HUES6 (cell line): ENCODE measurements around the gene OSGEP.
"Not testable (repeated sequence)": the region's sequence is repeated elsewhere in the genome, so short reads cannot be mapped to it uniquely, and the experiment has no call there.

Source experiments
- H3K27ac ChIP-seq: 2 replicates; pipeline ENCODE4 v1.7.0; 2013; ENCODE audit warnings: low read depth, mild to moderate bottlenecking, low read length, inconsistent platforms
- H3K27me3 ChIP-seq: 2 replicates; pipeline ENCODE4 v1.6.1; 2013; ENCODE audit warnings: low read length; ENCODE audit not compliant: control insufficient read depth, insufficient read depth
- H3K36me3 ChIP-seq: 2 replicates; pipeline ENCODE4 v1.6.1; 2013; ENCODE audit warnings: low read length; ENCODE audit not compliant: control insufficient read depth, insufficient read depth
- H3K4me1 ChIP-seq: 2 replicates; pipeline ENCODE4 v1.6.1; 2013; ENCODE audit warnings: low read length; ENCODE audit not compliant: control insufficient read depth, insufficient read depth
- H3K4me3 ChIP-seq: 2 replicates; pipeline ENCODE4 v1.5.1; 2013; ENCODE audit warnings: low read depth, low read length
- H3K9ac ChIP-seq: one replicate; pipeline ENCODE4 v1.6.1; 2013; ENCODE audit warnings: mild to moderate bottlenecking, low read length
- H3K9me3 ChIP-seq: 2 replicates; pipeline ENCODE4 v1.6.1; 2013; ENCODE audit warnings: low read depth, low read length; ENCODE audit not compliant: control insufficient read depth, insufficient read depth

OSGEP gene

DNA sequence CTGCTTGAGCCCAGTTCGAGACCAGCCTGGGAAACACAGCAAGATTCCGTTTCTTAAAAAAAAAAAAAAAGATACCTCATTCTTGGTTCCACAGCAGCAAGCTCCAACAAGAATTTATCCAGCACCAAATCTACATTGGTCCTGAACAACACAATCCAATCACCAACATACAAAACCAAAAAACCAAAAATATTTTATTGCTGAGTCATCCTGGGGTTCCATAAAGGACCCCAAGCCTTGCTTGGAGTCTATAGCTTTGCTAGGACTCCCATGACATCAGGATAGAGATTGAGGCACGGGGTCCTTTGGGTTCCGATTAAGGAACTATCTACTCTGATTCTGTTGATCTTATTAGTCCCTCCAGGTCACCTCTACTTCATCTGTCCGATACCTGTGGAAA lies 7.7 kb downstream of the OSGEP start:
- Histone ChIP-seq H3K9me3 (peaks cover 5% of the 10 kb centered on the region; the same call in 1 of the 2 replicates), H3K27me3 (no peaks in the 10 kb centered on the region), H3K4me1 (no peaks in the 10 kb centered on the region), H3K36me3 (peaks cover 72% of the 10 kb centered on the region), H3K9ac (no peak overlapping the region), H3K27ac (peak overlapping the region; percentile 41; the same call in 1 of the 2 replicates), H3K4me3 (no peak overlapping the region)

DNA sequence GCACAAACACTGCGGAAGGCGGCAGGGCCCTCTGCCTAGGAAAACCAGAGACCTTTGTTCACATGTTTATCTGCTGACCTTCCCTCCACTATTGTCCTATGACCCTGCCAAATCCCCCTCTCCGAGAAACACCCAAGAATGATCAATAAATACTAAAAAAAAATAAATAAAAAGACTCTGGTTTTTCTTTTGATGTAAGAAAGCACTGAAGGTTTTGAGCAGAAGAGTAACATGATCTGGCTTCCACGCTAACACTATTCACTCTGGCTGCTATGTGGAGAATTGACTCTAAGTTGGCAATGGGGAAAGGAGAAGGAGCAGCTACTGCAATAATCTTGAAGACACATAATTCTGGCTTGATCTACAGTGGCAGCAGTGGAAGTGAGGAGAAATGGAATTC lies 11.0 kb downstream of the OSGEP start:
- not testable (repeated sequence) for H3K9ac ChIP-seq, H3K27ac ChIP-seq, H3K4me1 ChIP-seq, H3K9me3 ChIP-seq, H3K27me3 ChIP-seq, H3K4me3 ChIP-seq
- peaks cover 40% of the 10 kb centered on the region for H3K36me3 ChIP-seq

GRCh38 chr14:20441461-20441860 lies 13.2 kb downstream of the OSGEP start:
- Histone ChIP-seq H3K9me3 (peaks cover 5% of the 10 kb centered on the region; the same call in 1 of the 2 replicates), H3K9ac (no peak overlapping the region), H3K27ac (no peak overlapping the region), H3K4me1 (no peaks in the 10 kb centered on the region; the same call in 1 of the 2 replicates), H3K27me3 (no peaks in the 10 kb centered on the region), H3K36me3 (peaks cover 18% of the 10 kb centered on the region), H3K4me3 (no peak overlapping the region)

GRCh38 chr14:20440882-20441281 lies 13.7 kb downstream of the OSGEP start:
- no peak overlapping the region for H3K27ac ChIP-seq
- H3K27me3 ChIP-seq, result no peaks in the 10 kb centered on the region
- no peaks in the 10 kb centered on the region; the same call in 1 of the 2 replicates for H3K4me1 ChIP-seq
- peaks cover 12% of the 10 kb centered on the region for H3K36me3 ChIP-seq
- H3K4me3 ChIP-seq, result no peak overlapping the region
- no peak overlapping the region for H3K9ac ChIP-seq
- peaks cover 5% of the 10 kb centered on the region; the same call in 1 of the 2 replicates for H3K9me3 ChIP-seq

DNA sequence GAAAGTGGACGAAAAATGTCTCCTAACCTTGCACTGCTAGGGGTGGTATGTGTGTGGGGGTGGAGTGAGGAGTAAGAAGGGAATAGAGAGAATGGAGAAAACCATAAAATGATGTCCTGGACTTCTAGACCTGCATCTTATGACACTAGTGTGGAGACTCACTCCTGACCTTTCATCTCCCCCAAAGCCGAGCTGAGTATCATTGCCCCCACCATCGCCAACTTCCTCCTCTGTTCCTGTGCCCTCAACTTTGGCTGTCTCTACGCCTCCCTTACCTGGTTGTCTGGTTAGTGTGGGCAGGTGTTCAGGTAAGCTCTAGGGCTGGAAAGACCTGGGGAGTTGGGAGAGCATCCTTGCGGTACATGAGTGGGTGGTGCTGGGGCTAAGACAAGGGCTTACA lies 14.1 kb downstream of the OSGEP start:
- peaks cover 5% of the 10 kb centered on the region; the same call in 1 of the 2 replicates for H3K9me3 ChIP-seq
- H3K4me3 ChIP-seq, result no peak overlapping the region
- H3K36me3 ChIP-seq, result peaks cover 8% of the 10 kb centered on the region
- no peak overlapping the region for H3K27ac ChIP-seq
- H3K27me3 ChIP-seq, result no peaks in the 10 kb centered on the region
- H3K9ac ChIP-seq, result no peak overlapping the region
- peaks cover 4% of the 10 kb centered on the region; the same call in 1 of the 2 replicates for H3K4me1 ChIP-seq

DNA sequence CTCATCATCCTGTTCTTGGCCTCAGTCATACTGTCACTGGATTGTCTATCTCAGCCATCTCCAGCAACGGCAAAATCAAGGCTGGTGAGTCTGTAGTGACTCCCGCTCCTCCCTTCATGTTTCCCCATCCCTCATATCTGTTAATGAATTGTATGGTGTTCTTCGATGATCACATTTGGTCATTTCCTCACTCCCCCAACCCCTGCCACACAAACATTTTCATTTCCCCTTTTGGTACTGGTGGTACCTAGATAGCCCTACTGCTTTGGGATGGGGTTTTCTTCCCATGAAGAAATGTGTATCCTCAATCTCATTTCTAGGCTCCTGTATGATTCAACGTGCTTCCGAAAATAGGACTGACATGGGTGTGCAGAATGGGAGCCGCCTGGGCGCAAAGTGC lies 15.9 kb downstream of the OSGEP start:
- no peaks in the 10 kb centered on the region for H3K27me3 ChIP-seq
- H3K27ac ChIP-seq, result no peak overlapping the region
- peaks cover 5% of the 10 kb centered on the region; the same call in 1 of the 2 replicates for H3K9me3 ChIP-seq
- H3K9ac ChIP-seq, result no peak overlapping the region
- H3K4me1 ChIP-seq, result peaks cover 7% of the 10 kb centered on the region; the same call in 1 of the 2 replicates
- H3K36me3 ChIP-seq, result no peaks in the 10 kb centered on the region
- no peak overlapping the region for H3K4me3 ChIP-seq

- H3K27ac ChIP-seq, result no peak overlapping the region
- H3K9ac ChIP-seq, result no peak overlapping the region
- no peaks in the 10 kb centered on the region for H3K9me3 ChIP-seq
- peaks cover 7% of the 10 kb centered on the region; the same call in 1 of the 2 replicates for H3K4me1 ChIP-seq
- H3K4me3 ChIP-seq, result no peak overlapping the region
- H3K27me3 ChIP-seq, result no peaks in the 10 kb centered on the region
- H3K36me3 ChIP-seq, result no peaks in the 10 kb centered on the region
Measured at GRCh38 chr14:20436363-20436755, 18.3 kb downstream of the OSGEP start.

- Histone ChIP-seq H3K9ac (no peak within 1 kb of the TSS), H3K27me3 (no peaks in the 10 kb centered on the region), H3K27ac (no peak within 1 kb of the TSS), H3K36me3 (no peaks in the 10 kb centered on the region), H3K9me3 (no peaks in the 10 kb centered on the region), H3K4me1 (peaks cover 7% of the 10 kb centered on the region; the same call in 1 of the 2 replicates), H3K4me3 (no peak within 1 kb of the TSS)
Measured at GRCh38 chr14:20435582-20436362, 18.8 kb downstream of the OSGEP start, which contains the start of gene KLHL33. Gene KLHL33 (minus strand): TSS chr14:20436166. CDS start chr14:20435811, 355 bp downstream.

DNA sequence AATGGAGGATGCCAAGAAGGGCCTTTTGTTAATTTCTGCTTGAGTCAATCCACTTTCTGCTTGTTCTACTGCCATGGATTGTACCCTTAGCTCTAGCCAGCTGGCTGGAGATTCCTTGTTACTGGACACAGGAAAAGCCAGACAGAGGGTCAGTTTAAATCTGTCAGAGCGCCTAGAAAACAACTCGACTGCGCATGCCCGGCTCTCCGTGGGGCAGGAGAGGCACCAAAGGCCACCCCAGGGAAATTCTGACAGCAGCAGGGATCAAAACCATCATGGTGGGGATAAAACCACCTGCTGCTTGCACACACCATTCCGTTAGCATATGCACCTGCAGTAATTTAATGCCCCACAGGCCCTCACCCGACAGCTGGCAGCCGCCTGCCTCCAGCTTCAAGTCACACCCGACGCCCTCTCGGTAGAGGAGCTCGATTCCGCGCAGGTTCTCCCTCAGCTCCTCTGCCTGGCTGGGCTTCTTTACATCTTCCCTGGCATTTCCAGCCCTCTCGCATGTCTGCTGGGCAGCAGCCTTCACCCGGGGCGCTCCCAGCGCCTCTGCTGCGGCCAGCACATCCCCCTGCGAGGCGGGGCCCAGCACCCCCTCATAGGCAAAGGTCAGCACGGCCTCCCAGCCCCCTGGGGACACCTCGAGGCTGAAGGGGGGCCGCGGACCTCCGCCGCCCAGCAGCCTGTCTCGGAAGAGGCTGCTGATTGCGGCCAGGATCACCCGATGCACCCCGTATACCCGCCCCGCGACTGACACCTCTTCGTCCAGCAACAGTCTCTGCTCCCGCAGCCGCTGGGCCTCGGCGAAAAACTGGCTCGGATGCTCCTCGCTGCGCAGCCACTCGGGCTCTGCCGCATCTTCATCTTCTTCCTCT lies 19.7 kb downstream of the OSGEP start:
- H3K27ac ChIP-seq, result no peak overlapping the region
- peaks cover 7% of the 10 kb centered on the region; the same call in 1 of the 2 replicates for H3K4me1 ChIP-seq
- H3K9ac ChIP-seq, result no peak overlapping the region
- H3K36me3 ChIP-seq, result no peaks in the 10 kb centered on the region
- no peaks in the 10 kb centered on the region for H3K27me3 ChIP-seq
- no peaks in the 10 kb centered on the region for H3K9me3 ChIP-seq
- H3K4me3 ChIP-seq, result no peak overlapping the region; the same call in 1 of the 2 replicates

GRCh38 chr14:20429801-20430669 lies 24.6 kb downstream of the OSGEP start:
- H3K9ac ChIP-seq, result no peak overlapping the region
- H3K9me3 ChIP-seq, result no peaks in the 10 kb centered on the region
- H3K27me3 ChIP-seq, result no peaks in the 10 kb centered on the region
- H3K4me3 ChIP-seq, result no peak overlapping the region
- no peaks in the 10 kb centered on the region for H3K36me3 ChIP-seq
- H3K4me1 ChIP-seq, result peaks cover 17% of the 10 kb centered on the region; the same call in 1 of the 2 replicates
- no peak overlapping the region for H3K27ac ChIP-seq
